Stimulated activated naive CD4-positive, alpha-beta T cell treated with Interleukin-2 at 50 U/mL for 16 hours (primary cell): ENCODE data around the gene SNRPA1.

Experiments
- DNase-seq: peaks from one replicate; lab custom pipeline; 2025; lab: John Stamatoyannopoulos, UW

SNRPA1 gene

GRCh38 chr15:101258238-101259144 lies 36.6 kb downstream of the SNRPA1 start:
- peak; percentile 39 for DNase-seq

- DNase-seq, result no peak
Observed at GRCh38 chr15:101256757-101257156, 38.3 kb downstream of the SNRPA1 start.

GRCh38 chr15:101255615-101256241 lies 39.3 kb downstream of the SNRPA1 start:
- no peak for DNase-seq

GRCh38 chr15:101255051-101255395 lies 40.0 kb downstream of the SNRPA1 start:
- no peak for DNase-seq

- DNase-seq, result no peak
Observed at GRCh38 chr15:101254157-101255050, 40.6 kb downstream of the SNRPA1 start.

- no peak for DNase-seq
Observed at GRCh38 chr15:101252836-101253235, 42.2 kb downstream of the SNRPA1 start.

- peak; percentile 79 for DNase-seq
Observed at GRCh38 chr15:101251830-101252820, 42.9 kb downstream of the SNRPA1 start, which contains the start of gene CHSY1. TSS of gene CHSY1 (minus strand) at chr15:101252048. CDS start at chr15:101251456, 592 bp downstream.

- peak; percentile 65 for DNase-seq
Observed at GRCh38 chr15:101250873-101251829, 43.9 kb downstream of the SNRPA1 start.

GRCh38 chr15:101250341-101250831 lies 44.7 kb downstream of the SNRPA1 start:
- no peak for DNase-seq

- DNase-seq, result no peak
Observed at GRCh38 chr15:101248274-101248673, 46.8 kb downstream of the SNRPA1 start.

- DNase-seq, result no peak
Observed at GRCh38 chr15:101246824-101247745, 48.0 kb downstream of the SNRPA1 start.

GRCh38 chr15:101246391-101246790 lies 48.7 kb downstream of the SNRPA1 start:
- DNase-seq, result no peak

- DNase-seq, result no peak
Observed at GRCh38 chr15:101244889-101245668, 50.0 kb downstream of the SNRPA1 start.

- no peak for DNase-seq
Observed at GRCh38 chr15:101244036-101244781, 50.8 kb downstream of the SNRPA1 start.

- no peak for DNase-seq
Observed at GRCh38 chr15:101243420-101243819, 51.6 kb downstream of the SNRPA1 start.

- DNase-seq, result no peak
Observed at GRCh38 chr15:101242999-101243336, 52.1 kb downstream of the SNRPA1 start.
